AG10803 (cell line): ENCODE data around the gene C17orf75.
A peak's percentile ranks its signal among the peaks of the same experiment; 100 is the strongest.

Experiments
- DNase-seq: peaks from one replicate; pipeline ENCODE4 v3.0.0; 2010; ENCODE audit warnings: low read depth
- H3K4me3 ChIP-seq: 2 replicates; pipeline ENCODE4 v1.5.1; 2011; ENCODE audit warnings: mild to moderate bottlenecking, low read length, control low read depth
- TF ChIP-seq, protein P1 (sequence below): conservative IDR thresholded peaks from 2 replicates; pipeline ENCODE4 v1.5.1; 2011; ENCODE audit warnings: mild to moderate bottlenecking, low read length, control low read depth, inconsistent platforms

The C17orf75 gene

DNA sequence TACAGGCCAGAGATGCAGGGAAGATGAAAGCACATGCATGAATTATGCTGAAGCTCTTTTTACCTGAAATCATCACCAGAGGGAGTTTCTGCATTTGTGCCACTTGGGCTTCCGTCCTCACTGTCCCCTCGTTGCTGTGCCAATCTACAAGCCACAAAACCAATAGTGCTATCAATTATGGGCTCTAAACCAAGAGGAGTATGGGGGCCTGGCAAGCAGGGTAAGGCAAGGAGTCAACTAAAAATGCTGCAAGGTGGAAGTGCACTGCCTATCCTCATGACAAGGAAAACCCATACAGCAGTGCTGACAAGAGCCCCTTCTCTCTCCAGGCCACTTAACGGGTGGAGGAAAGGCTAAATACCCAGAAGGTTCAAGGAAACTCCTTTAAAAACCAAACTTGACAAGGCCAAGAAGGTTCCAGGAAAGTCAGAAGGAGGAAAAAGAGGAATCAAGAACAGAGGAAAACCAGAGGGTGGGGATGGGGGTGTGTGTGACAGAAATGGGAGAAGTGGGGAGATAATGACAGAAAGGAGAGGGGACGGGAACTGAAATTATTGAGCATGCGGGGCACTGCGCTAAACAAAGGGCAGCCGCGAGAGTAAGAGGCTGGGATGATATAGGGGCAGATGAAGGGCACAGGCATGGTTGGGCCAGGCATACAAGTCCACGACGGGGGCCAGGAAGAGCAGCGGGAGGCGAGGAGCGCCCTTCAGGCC lies 674 bp downstream of the C17orf75 start:
- peak overlapping the region; percentile 71 for H3K4me3 ChIP-seq
- no peak for DNase-seq
- TF ChIP-seq, protein P1, sequence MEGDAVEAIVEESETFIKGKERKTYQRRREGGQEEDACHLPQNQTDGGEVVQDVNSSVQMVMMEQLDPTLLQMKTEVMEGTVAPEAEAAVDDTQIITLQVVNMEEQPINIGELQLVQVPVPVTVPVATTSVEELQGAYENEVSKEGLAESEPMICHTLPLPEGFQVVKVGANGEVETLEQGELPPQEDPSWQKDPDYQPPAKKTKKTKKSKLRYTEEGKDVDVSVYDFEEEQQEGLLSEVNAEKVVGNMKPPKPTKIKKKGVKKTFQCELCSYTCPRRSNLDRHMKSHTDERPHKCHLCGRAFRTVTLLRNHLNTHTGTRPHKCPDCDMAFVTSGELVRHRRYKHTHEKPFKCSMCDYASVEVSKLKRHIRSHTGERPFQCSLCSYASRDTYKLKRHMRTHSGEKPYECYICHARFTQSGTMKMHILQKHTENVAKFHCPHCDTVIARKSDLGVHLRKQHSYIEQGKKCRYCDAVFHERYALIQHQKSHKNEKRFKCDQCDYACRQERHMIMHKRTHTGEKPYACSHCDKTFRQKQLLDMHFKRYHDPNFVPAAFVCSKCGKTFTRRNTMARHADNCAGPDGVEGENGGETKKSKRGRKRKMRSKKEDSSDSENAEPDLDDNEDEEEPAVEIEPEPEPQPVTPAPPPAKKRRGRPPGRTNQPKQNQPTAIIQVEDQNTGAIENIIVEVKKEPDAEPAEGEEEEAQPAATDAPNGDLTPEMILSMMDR = peak; percentile 32

DNA sequence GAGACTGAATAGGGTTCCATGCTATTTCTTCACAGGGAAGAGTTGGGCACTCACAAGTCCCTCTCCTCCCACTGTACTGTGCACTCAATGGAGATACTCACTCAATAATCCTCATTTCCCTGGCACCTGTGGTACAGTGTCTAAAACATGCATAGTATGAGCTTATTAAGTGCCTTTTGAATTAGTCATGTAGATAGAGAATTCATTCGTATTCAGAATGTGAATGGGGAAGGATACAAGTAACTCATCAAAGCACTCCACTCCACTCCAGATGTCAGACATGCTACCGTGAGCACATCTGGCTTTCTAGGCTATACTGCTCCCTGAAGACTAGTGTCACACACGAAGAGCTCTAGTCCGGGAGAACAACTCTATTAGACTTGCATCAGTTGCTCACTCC lies 6.3 kb downstream of the C17orf75 start:
- H3K4me3 ChIP-seq = no peak overlapping the region
- peak; percentile 97 for DNase-seq
- TF ChIP-seq, protein P1 = no peak

DNA sequence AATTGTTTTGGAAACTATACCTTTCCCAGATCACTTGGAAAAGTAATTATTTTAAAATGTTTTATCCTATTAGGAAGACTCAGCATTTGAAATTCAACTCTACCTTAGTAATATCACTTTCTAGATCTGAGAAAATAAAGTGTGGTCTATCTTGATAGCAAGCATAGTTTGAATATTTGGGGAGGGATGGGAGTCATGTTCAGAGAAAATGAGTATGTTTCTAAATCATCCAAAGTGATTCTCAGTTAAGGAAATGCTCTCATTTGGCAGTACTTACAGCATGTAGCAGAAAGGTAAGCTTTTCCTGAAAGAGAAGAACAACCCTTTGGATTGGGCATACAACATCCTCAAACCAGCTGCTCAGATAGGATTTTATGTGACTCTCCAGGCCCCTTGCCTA lies 6.9 kb downstream of the C17orf75 start:
- DNase-seq = peak; percentile 36
- H3K4me3 ChIP-seq = no peak overlapping the region
- TF ChIP-seq, protein P1 = no peak

DNA sequence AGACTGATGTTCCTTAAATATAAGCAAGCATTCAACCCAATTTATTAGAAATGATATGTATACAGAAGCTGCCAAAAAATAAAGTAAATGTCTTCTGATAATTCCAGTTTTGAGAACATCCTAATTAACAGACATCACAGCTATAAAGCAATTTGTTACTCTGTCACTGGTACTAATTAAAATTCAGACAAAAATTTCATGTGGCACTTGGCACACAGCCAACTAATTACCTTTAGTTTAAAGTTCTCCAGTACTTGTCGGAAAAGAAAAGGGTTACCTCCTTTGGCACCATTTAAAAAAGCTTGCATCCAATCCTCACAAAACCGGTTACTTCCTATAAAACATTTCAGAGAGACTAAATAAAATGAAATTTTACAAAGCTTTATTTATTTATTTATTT lies 8.8 kb downstream of the C17orf75 start:
- TF ChIP-seq, protein P1 = no peak
- no peak overlapping the region for H3K4me3 ChIP-seq
- DNase-seq = no peak

DNA sequence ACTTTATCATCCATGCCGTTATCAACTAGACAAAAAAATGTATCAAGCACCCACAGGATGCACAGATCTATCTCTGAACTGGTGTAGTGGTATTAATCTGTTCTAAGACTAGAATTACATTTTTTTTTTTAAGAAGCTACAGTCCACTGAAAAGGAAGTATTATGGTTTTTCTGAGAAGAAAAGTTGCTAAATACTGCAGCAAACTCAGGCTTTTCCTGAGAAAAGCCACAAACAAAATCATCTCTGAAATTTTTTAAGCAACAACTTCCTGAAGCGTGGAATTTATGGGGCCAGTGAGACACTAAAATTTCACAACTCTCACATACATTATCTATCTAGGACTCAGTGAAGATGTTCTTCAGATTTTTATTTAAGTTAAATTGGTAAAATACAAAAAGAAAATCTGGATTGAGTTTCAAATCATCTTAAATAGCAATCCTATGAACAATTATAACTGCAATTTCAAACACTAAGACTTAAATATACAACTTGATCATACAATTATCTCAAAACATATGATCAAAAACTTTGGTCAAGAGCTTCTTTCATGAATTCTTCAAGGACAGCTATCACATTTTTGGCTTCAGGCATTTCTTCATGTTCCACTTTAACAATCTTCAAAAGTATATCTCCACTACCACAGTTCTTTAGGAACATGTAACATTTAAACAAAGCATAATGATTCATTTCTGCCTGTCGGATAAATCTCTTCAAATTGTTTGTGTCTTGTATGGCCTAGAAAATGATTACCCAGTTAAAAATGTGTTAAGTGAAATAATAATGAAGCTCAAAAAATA lies 10.5 kb downstream of the C17orf75 start:
- TF ChIP-seq, protein P1 = no peak
- H3K4me3 ChIP-seq = no peak overlapping the region
- DNase-seq = peak; percentile 42

DNA sequence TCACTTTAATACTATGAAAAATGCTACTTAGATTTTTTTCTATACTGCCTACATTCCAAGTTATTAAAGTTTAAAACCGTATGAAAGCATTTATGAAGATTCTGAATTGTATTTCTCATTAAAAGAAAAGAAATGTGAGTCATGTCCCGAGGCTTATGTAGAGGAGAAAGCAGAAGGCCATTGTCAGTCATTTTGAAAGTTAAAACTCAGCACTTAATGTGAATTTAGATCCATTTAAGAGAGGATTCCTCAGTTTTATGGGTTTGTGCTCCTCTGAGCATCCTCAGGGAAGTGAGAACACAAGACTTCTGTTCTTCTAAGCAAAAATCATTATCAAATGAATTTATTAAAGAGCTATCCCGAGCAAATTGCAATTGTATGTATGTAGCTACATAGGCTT lies 11.8 kb downstream of the C17orf75 start:
- TF ChIP-seq, protein P1 = no peak
- no peak overlapping the region for H3K4me3 ChIP-seq
- no peak for DNase-seq

DNA sequence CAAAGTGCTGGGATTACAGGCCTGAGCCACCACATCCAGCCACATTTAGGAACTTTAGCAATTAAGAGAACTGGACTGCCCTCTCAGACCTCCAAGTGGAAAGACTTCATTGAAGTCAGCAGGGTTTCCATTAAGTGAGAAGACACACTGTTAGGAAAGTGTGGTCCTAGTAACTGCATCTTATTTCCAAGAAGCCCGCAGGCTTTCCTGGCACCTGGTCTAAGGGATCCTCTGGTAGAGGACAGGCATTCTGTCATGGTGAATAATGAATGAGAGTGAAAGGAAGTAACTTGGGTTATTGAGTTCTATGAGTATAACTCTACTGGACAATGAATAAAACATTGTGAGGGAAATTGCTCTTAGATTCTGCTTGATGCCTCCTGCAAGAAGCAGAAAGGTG lies 14.1 kb downstream of the C17orf75 start:
- H3K4me3 ChIP-seq = no peak overlapping the region
- DNase-seq = no peak
- TF ChIP-seq, protein P1 = no peak
